Suprapubic skin (tissue), 4 donors: ENCODE results near the gene ACACB.

ENCODE experiments used
- POLR2A ChIP-seq, 2 donors: fragments of 450-650 bp; IDR thresholded peaks; one replicate each; pipeline ENCODE4 v1.6.1; 2017; ENCODE audit warnings: antibody characterized with exemption in 2 of 2, mild to moderate bottlenecking in 2 of 2, moderate library complexity in 2 of 2
- POLR2AphosphoS5 ChIP-seq, 3 donors: sonication (generic); formaldehyde crosslinking; IDR thresholded peaks; one replicate each; pipeline ENCODE4 v1.6.1; 2017; ENCODE audit warnings: antibody characterized with exemption in 3 of 3
- TF ChIP-seq, protein P1 (sequence below), 2 donors: fragments of 200-600 bp in 1 of 2; fragments of 450-650 bp in 1 of 2; sonication (generic) in 1 of 2; IDR thresholded peaks; one replicate each; pipeline ENCODE4 v1.5.1; 2016 to 2019; ENCODE audit warnings: antibody characterized with exemption in 2 of 2, mild to moderate bottlenecking in 1 of 2, moderate library complexity in 1 of 2

DNA sequence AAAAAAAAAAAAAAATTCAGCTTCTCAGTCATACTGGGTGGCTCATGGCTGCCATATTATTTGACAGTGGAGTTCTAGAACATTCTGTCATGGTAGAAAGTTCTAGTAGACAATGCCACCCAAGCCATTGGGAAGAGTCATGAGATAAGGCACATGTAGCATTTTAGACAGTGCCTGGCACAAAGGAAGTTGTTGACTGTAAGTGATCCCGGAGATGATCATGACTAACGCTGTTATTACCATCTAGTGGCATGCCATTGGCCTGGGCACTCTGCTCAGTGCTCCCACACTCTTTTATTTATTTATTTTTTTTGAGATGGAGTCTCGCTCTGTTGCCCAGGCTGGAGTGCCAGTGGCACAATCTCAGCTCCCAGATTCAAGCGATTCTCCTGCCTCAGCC, 112.3 kb downstream of the ACACB start:
- TF ChIP-seq, protein P1, sequence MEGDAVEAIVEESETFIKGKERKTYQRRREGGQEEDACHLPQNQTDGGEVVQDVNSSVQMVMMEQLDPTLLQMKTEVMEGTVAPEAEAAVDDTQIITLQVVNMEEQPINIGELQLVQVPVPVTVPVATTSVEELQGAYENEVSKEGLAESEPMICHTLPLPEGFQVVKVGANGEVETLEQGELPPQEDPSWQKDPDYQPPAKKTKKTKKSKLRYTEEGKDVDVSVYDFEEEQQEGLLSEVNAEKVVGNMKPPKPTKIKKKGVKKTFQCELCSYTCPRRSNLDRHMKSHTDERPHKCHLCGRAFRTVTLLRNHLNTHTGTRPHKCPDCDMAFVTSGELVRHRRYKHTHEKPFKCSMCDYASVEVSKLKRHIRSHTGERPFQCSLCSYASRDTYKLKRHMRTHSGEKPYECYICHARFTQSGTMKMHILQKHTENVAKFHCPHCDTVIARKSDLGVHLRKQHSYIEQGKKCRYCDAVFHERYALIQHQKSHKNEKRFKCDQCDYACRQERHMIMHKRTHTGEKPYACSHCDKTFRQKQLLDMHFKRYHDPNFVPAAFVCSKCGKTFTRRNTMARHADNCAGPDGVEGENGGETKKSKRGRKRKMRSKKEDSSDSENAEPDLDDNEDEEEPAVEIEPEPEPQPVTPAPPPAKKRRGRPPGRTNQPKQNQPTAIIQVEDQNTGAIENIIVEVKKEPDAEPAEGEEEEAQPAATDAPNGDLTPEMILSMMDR (IDR thresholded peaks at IDR 0.05): no peak
- TF ChIP-seq POLR2A (IDR thresholded peaks at IDR 0.05): no peak
- no peak for TF ChIP-seq POLR2AphosphoS5 (IDR thresholded peaks at IDR 0.05)
